ENCODE measurements around the gene SPINT2. TPM values are rescaled to one million over a fixed set of nuclear protein-coding genes. Genes with fewer than 3 reads are reported as not detected.
"Not testable (repeated sequence)": the region's sequence is repeated elsewhere in the genome, so short reads cannot be mapped to it uniquely, and the experiment has no call there.

SPINT2 gene
- total and polyA plus RNA-seq, 9 donors: 2.6 to 30.1 (median 4.7) TPM

DNA sequence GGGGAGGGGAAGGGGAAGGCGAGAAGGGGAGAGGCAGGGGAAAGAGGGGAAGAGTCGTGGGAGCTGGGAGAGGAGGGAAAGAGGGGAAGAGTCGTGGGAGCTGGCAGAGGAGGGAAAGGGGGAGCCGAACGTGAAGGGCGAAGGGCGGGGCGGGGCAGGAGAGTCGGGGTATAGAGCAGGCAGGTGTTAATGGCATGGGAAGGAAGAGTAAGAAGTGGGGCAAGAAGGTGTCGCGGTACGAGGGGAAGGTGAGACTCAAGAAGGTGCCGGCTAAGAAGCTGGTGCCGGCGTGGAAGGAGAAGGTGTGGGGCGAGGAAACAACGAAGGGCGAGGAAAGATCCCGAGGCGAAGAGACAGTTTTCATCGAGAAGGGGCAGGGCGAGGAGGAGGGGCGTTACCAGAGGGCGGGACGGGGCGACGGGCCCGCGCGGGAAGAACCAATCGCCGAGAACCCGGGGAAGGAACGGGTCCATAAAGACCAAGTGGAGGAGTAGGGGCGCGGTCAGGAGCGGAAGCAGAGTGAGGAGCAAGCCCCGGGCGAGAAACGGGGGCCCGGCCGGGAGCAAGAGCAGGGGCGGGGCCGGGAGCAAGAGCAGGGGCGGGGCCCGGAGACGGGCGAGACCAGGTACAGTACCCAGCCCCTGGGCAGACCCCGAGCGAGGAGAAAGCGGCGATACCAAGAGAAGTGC is 71.7 kb downstream of the SPINT2 start:
- peak; percentile 98 for DNase-seq
- Histone ChIP-seq H3K36me3 (ENCODE audit: control insufficient read depth, insufficient read depth, low read length) (no peaks in the 10 kb centered on the region), H3K4me3 (ENCODE audit: low read length) (peak overlapping the region; percentile 77), H3K27me3 (ENCODE audit: control insufficient read depth, insufficient read depth, low read length) (no peaks in the 10 kb centered on the region), H3K27ac (ENCODE audit: low read length) (peak overlapping the region; percentile 99), H3K9me3 (replicated peaks; ENCODE audit: control insufficient read depth, low read depth, low read length) (no peaks in the 10 kb centered on the region), H3K4me1 (ENCODE audit: control insufficient read depth, insufficient read depth, low read length) (peaks cover 9% of the 10 kb centered on the region)
- WGBS (ENCODE audit: insufficient coverage): under 1% methylated on average over 52 of the region's 52 CpGs

DNA sequence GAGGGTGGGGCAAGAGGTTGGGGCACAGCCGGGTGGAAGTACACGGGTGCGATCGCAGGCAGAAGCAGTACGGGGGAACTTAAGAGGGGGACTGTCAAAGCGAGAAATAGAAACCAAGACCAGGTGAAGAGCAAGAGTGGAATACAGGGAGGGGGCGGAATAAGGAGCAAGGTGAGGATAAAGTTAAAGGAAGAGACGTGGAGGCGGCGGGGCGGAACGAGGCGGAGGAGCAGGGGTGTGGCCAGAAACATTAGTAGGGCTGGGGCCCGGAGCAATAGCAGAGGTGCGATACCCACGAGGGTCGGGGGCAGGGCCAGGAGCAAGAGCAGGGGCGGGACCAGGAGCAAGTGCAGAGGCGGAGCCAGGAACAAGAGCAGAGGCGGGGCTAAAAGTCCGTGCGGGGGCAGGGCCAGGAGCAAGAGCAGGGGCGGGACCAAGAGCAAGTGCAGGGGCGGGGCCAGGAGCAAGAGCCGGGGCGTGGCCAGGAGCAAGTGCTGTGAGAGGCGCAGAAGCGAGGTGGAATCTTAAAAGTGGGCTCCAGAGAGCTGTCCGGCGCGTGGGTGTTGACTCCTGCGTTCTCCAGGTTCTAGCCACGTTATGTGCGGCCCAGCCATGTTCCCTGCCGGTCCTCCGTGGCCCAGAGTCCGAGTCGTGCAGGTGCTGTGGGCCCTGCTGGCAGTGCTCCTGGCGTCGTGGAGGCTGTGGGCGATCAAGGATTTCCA is 72.4 kb downstream of the SPINT2 start:
- Histone ChIP-seq H3K4me3 (ENCODE audit: low read length) (peak overlapping the region; percentile 77), H3K36me3 (ENCODE audit: control insufficient read depth, insufficient read depth, low read length) (no peaks in the 10 kb centered on the region), H3K27ac (ENCODE audit: low read length) (peak overlapping the region; percentile 99), H3K27me3 (ENCODE audit: control insufficient read depth, insufficient read depth, low read length) (no peaks in the 10 kb centered on the region), H3K9me3 (replicated peaks; ENCODE audit: control insufficient read depth, low read depth, low read length) (no peaks in the 10 kb centered on the region), H3K4me1 (ENCODE audit: control insufficient read depth, insufficient read depth, low read length) (peaks cover 9% of the 10 kb centered on the region)
- DNase-seq: peak; percentile 93
- WGBS (ENCODE audit: insufficient coverage): 4% methylated on average over 41 of the region's 41 CpGs

DNA sequence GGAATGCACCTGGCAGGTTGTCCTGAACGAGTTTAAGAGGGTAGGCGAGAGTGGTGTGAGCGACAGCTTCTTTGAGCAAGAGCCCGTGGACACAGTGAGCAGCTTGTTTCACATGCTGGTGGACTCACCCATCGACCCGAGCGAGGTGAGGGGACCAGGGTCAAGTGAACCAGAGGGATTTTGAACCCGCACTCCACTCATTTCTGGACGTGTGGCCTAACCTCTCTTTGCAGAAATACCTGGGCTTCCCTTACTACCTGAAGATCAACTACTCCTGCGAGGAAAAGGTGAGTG is 72.9 kb downstream of the SPINT2 start:
- H3K27ac ChIP-seq (ENCODE audit: low read length): peak overlapping the region; percentile 99
- WGBS (ENCODE audit: insufficient coverage): 59% methylated on average over 9 of the region's 10 CpGs

DNA sequence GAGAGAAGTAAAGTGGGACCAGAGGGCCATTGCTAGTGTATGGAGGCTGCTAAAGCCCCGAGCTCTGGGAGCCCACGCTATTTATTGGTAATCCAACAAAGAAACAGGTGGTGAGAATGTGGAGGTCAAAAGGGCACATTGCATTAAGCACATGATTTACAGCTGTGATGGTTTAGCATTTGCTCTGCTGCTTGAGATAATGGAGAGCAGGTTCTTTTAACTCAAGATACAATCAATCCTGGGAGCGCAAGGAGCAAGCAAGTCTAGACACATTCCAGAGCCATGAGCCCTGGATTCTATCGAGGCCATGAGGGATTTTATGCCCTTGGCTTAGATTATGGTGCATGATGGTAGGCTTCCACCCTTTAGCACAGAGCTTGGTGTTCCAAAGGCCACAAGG is 74.6 kb downstream of the SPINT2 start:
- not testable (repeated sequence) for H3K9me3 ChIP-seq (replicated peaks; ENCODE audit: control insufficient read depth, low read depth, low read length); H3K36me3 ChIP-seq (ENCODE audit: control insufficient read depth, insufficient read depth, low read length); H3K4me3 ChIP-seq (ENCODE audit: low read length); H3K4me1 ChIP-seq (ENCODE audit: control insufficient read depth, insufficient read depth, low read length); H3K27me3 ChIP-seq (ENCODE audit: control insufficient read depth, insufficient read depth, low read length); DNase-seq; H3K27ac ChIP-seq (ENCODE audit: low read length)
- WGBS (ENCODE audit: insufficient coverage): 28% methylated on average over 2 of the region's 4 CpGs

More for the DNA sequence above, 72.9 kb downstream of the SPINT2 start:
- no peaks in the 10 kb centered on the region for H3K9me3 ChIP-seq (replicated peaks; ENCODE audit: control insufficient read depth, low read depth, low read length)
- DNase-seq: no peak
- H3K27me3 ChIP-seq (ENCODE audit: control insufficient read depth, insufficient read depth, low read length): no peaks in the 10 kb centered on the region
- peak overlapping the region; percentile 77 for H3K4me3 ChIP-seq (ENCODE audit: low read length)
- peaks cover 9% of the 10 kb centered on the region for H3K4me1 ChIP-seq (ENCODE audit: control insufficient read depth, insufficient read depth, low read length)
- H3K36me3 ChIP-seq (ENCODE audit: control insufficient read depth, insufficient read depth, low read length): no peaks in the 10 kb centered on the region

DNA sequence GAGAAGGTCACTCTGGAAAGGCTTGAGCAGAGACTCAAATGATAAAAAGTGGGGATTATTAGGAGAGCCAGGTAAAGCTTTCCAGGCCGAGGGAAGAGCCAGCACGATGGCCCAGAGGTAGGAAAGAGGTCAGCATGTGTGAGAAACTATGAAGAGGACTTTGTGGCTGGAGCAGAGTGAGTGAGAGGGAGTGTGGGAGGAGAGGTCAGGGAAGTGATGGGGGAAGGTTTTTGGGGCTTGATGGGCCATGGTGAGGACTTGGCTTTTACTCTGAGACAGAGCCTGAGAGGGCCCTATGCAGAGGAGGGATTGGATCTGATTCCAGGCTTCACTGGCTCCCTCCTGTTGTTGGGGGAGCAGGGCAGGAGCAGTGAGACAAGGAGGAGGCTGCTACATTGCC is 76.6 kb downstream of the SPINT2 start:
- WGBS (ENCODE audit: insufficient coverage): 80% methylated on average over 2 of the region's 2 CpGs

More for the DNA sequence above, 76.6 kb downstream of the SPINT2 start:
- no peak overlapping the region for H3K27ac ChIP-seq (ENCODE audit: low read length)
- no peaks in the 10 kb centered on the region for H3K27me3 ChIP-seq (ENCODE audit: control insufficient read depth, insufficient read depth, low read length)
- H3K36me3 ChIP-seq (ENCODE audit: control insufficient read depth, insufficient read depth, low read length): peaks cover 6% of the 10 kb centered on the region
- no peak for DNase-seq
- no peaks in the 10 kb centered on the region for H3K9me3 ChIP-seq (replicated peaks; ENCODE audit: control insufficient read depth, low read depth, low read length)
- H3K4me3 ChIP-seq (ENCODE audit: low read length): no peak overlapping the region
- peaks cover 9% of the 10 kb centered on the region for H3K4me1 ChIP-seq (ENCODE audit: control insufficient read depth, insufficient read depth, low read length)

Other genes with a start within 250 kb of the SPINT2 start
- 2.0 TPM for gene DPF1, start 40.4 kb upstream of the SPINT2 start, total RNA-seq
- 1 to 10 TPM; 3.0 to 4.9 (median 4.4) TPM for gene DPF1, start 40.4 kb upstream of the SPINT2 start, polyA plus RNA-seq (ENCODE audit: insufficient read depth in 1 of 8, insufficient read length in 8 of 8, low replicate concordance in 1 of 8)
- gene PPP1R14A, start 8.2 kb upstream of the SPINT2 start, total RNA-seq: 2.9 TPM
- gene PPP1R14A, start 8.2 kb upstream of the SPINT2 start, polyA plus RNA-seq (ENCODE audit: insufficient read depth in 1 of 8, insufficient read length in 8 of 8, low replicate concordance in 1 of 8): 10 to 100 TPM; 12.2 to 24.2 (median 19.6) TPM
- gene C19orf33, start 39.7 kb downstream of the SPINT2 start, total RNA-seq: 0.66 TPM
- gene C19orf33, start 39.7 kb downstream of the SPINT2 start, polyA plus RNA-seq (ENCODE audit: insufficient read depth in 1 of 8, insufficient read length in 8 of 8, low replicate concordance in 1 of 8): 1 to 10 TPM in 3 of 8 donors, under 1 TPM in 4, not detected in 1; 0.44 to 9.2 (median 1.00) TPM
- gene YIF1B, start 51.4 kb downstream of the SPINT2 start, total RNA-seq: 25.9 TPM
- gene YIF1B, start 51.4 kb downstream of the SPINT2 start, polyA plus RNA-seq (ENCODE audit: insufficient read depth in 1 of 8, insufficient read length in 8 of 8, low replicate concordance in 1 of 8): 10 to 100 TPM; 27.6 to 32.5 (median 30.5) TPM
- 2.6 TPM for gene KCNK6, start 55.3 kb downstream of the SPINT2 start, total RNA-seq
- gene KCNK6, start 55.3 kb downstream of the SPINT2 start, polyA plus RNA-seq (ENCODE audit: insufficient read depth in 1 of 8, insufficient read length in 8 of 8, low replicate concordance in 1 of 8): 1 to 10 TPM; 2.0 to 4.4 (median 2.9) TPM
- gene CATSPERG, start 71.3 kb downstream of the SPINT2 start, total RNA-seq: 3.2 TPM
- 1 to 10 TPM; 1.1 to 3.6 (median 2.0) TPM for gene CATSPERG, start 71.3 kb downstream of the SPINT2 start, polyA plus RNA-seq (ENCODE audit: insufficient read depth in 1 of 8, insufficient read length in 8 of 8, low replicate concordance in 1 of 8)
- gene PSMD8, start 110.0 kb downstream of the SPINT2 start, total RNA-seq: 133 TPM
- gene PSMD8, start 110.0 kb downstream of the SPINT2 start, polyA plus RNA-seq (ENCODE audit: insufficient read depth in 1 of 8, insufficient read length in 8 of 8, low replicate concordance in 1 of 8): 100 to 1,000 TPM; 124 to 150 (median 141) TPM
- gene GGN, start 123.5 kb downstream of the SPINT2 start, total RNA-seq: not detected
- under 1 TPM in 7 of 8 donors, not detected in 1; 0.09 to 0.84 (median 0.34) TPM for gene GGN, start 123.5 kb downstream of the SPINT2 start, polyA plus RNA-seq (ENCODE audit: insufficient read depth in 1 of 8, insufficient read length in 8 of 8, low replicate concordance in 1 of 8)
- 0.09 TPM for gene SPRED3, start 124.1 kb downstream of the SPINT2 start, total RNA-seq
- gene SPRED3, start 124.1 kb downstream of the SPINT2 start, polyA plus RNA-seq (ENCODE audit: insufficient read depth in 1 of 8, insufficient read length in 8 of 8, low replicate concordance in 1 of 8): under 1 TPM; 0.21 to 0.87 (median 0.41) TPM
- gene FAM98C, start 138.5 kb downstream of the SPINT2 start, total RNA-seq: 9.0 TPM
- gene FAM98C, start 138.5 kb downstream of the SPINT2 start, polyA plus RNA-seq (ENCODE audit: insufficient read depth in 1 of 8, insufficient read length in 8 of 8, low replicate concordance in 1 of 8): 10 to 100 TPM in 3 of 8 donors, 1 to 10 TPM in 5; 8.0 to 15.4 (median 9.7) TPM
- gene RASGRP4, start 161.6 kb downstream of the SPINT2 start, total RNA-seq: 0.98 TPM
- 1 to 10 TPM; 1.6 to 2.9 (median 2.2) TPM for gene RASGRP4, start 161.6 kb downstream of the SPINT2 start, polyA plus RNA-seq (ENCODE audit: insufficient read depth in 1 of 8, insufficient read length in 8 of 8, low replicate concordance in 1 of 8)
- gene RYR1, start 169.1 kb downstream of the SPINT2 start, total RNA-seq: 145 TPM
- gene RYR1, start 169.1 kb downstream of the SPINT2 start, polyA plus RNA-seq (ENCODE audit: insufficient read depth in 1 of 8, insufficient read length in 8 of 8, low replicate concordance in 1 of 8): 100 to 1,000 TPM; 279 to 817 (median 513) TPM